B cell (primary cell): ENCODE results near the gene KBTBD12. TPM values are rescaled to one million over a fixed set of nuclear protein-coding genes. Genes with fewer than 3 reads are reported as not detected.

Source experiments
- ATAC-seq: fragments of 200-7000 bp; cut with Tn5 transposase; one replicate; pipeline ENCODE4 v1.10.0; 2021; ENCODE audit warnings: low read depth, mild to moderate bottlenecking, moderate number of reproducible peaks, moderate library complexity
- CTCF ChIA-PET: fragments of 350-600 bp; sonication (Branson Sonifier 250); formaldehyde crosslinking; loops from one replicate; lab custom pipeline; 2021; ENCODE audit warnings: antibody characterized with exemption, inconsistent platforms; lab: Charles Lee
- POLR2A ChIA-PET: fragments of 350-600 bp; sonication (Branson Sonifier 250); formaldehyde crosslinking; loops from one replicate; lab custom pipeline; 2021; ENCODE audit warnings: antibody characterized with exemption; lab: Charles Lee
- DNase-seq: peaks from one replicate; pipeline ENCODE4 v3.0.0; 2013
- H2AFZ ChIP-seq: 2 replicates; pipeline ENCODE4 v1.6.1; 2012; ENCODE audit warnings: mild to moderate bottlenecking, low read depth, low read length; ENCODE audit not compliant: insufficient read depth, poor library complexity, severe bottlenecking
- H3K27ac ChIP-seq, 2 donors: 1 replicate in 1 of 2; 2 replicates in 1 of 2; pipeline ENCODE4 v1.5.1; 2012 to 2013; ENCODE audit warnings: low read length in 2 of 2, mild to moderate bottlenecking in 2 of 2, moderate library complexity in 1 of 2
- H3K27me3 ChIP-seq, 4 experiments: fragments of 200-600 bp in 1 of 4; sonication (generic) in 1 of 4; replicated peaks in 1 of 4; 1 replicate in 2 of 4; 2 replicates in 2 of 4; pipeline versions ENCODE4 v1.6.1 to v1.7.0; 2013 to 2016; ENCODE audit warnings: low read length in 3 of 4, mild to moderate bottlenecking in 2 of 4, mixed read lengths in 1 of 4, moderate library complexity in 1 of 4; ENCODE audit not compliant: insufficient read depth in 4 of 4, control insufficient read depth in 3 of 4; ENCODE audit errors: control extremely low read depth in 1 of 4
- H3K36me3 ChIP-seq, 2 experiments: replicated peaks in 1 of 2; 1 replicate in 1 of 2; 2 replicates in 1 of 2; pipeline versions ENCODE4 v1.6.1 to v1.7.1; 2013; ENCODE audit warnings: low read length in 1 of 2; ENCODE audit not compliant: insufficient read depth in 2 of 2, control insufficient read depth in 1 of 2; ENCODE audit errors: control extremely low read depth in 1 of 2, extremely low read depth in 1 of 2
- H3K4me1 ChIP-seq, 2 donors: fragments of 200-600 bp in 1 of 2; sonication (generic) in 1 of 2; 1 replicate in 1 of 2; 2 replicates in 1 of 2; pipeline versions ENCODE4 v1.5.1 to v1.6.1; 2013 to 2017; ENCODE audit warnings: low read length in 2 of 2; ENCODE audit not compliant: control insufficient read depth in 2 of 2, insufficient read depth in 2 of 2
- H3K4me2 ChIP-seq: replicated peaks from 2 replicates; pipeline ENCODE3; 2012; ENCODE audit warnings: mild to moderate bottlenecking, low read depth, low read length; ENCODE audit not compliant: poor library complexity, severe bottlenecking
- H3K4me3 ChIP-seq, 5 experiments: fragments of 200-600 bp in 1 of 5; sonication (generic) in 1 of 5; 1 replicate in 3 of 5; 2 replicates in 2 of 5; pipeline versions ENCODE4 v1.5.1 to v1.7.0; 2011 to 2016; ENCODE audit warnings: low read length in 4 of 5, mild to moderate bottlenecking in 4 of 5, low read depth in 2 of 5, control low read depth in 1 of 5, moderate library complexity in 1 of 5; ENCODE audit not compliant: insufficient read depth in 1 of 5; ENCODE audit errors: control extremely low read depth in 1 of 5, extremely low read depth in 1 of 5
- H3K79me2 ChIP-seq: fragments of 200-600 bp; sonication (generic); one replicate; pipeline ENCODE4 v1.6.0; 2016; ENCODE audit warnings: low read length; ENCODE audit not compliant: control insufficient read depth, insufficient read depth
- H3K9ac ChIP-seq: fragments of 200-600 bp; sonication (generic); 2 replicates; pipeline ENCODE4 v1.6.1; 2017; ENCODE audit warnings: mild to moderate bottlenecking, low read length, moderate library complexity
- H3K9me3 ChIP-seq, 3 donors: one replicate each; pipeline versions ENCODE4 v1.6.1 to v1.7.1; 2013; ENCODE audit warnings: low read length in 2 of 3; ENCODE audit not compliant: control insufficient read depth in 2 of 3, insufficient read depth in 1 of 3; ENCODE audit errors: control extremely low read depth in 1 of 3
- H4K20me1 ChIP-seq: 2 replicates; pipeline ENCODE4 v1.6.0; 2012; ENCODE audit warnings: mild to moderate bottlenecking, low read length; ENCODE audit not compliant: insufficient read depth, control insufficient read depth, poor library complexity, severe bottlenecking
- H3K27ac Mint-ChIP-seq: one replicate; pipeline ENCODE4 v1.8.0; 2021; ENCODE audit warnings: mixed read lengths
- H3K27me3 Mint-ChIP-seq: one replicate; pipeline ENCODE4 v1.8.0; 2021; ENCODE audit warnings: mixed read lengths
- H3K4me1 Mint-ChIP-seq: one replicate; pipeline ENCODE4 v1.8.0; 2021; ENCODE audit warnings: mixed read lengths
- H3K4me3 Mint-ChIP-seq: one replicate; pipeline ENCODE4 v1.8.0; 2021; ENCODE audit warnings: mixed read lengths
- H3K9me3 Mint-ChIP-seq: one replicate; pipeline ENCODE4 v1.8.0; 2022; ENCODE audit warnings: mixed read lengths; ENCODE audit not compliant: insufficient read depth
- CTCF ChIP-seq: fragments of 200-600 bp; IDR thresholded peaks from one replicate; pipeline ENCODE4 v1.8.0; 2022; ENCODE audit warnings: antibody characterized with exemption, mild to moderate bottlenecking
- EZH2 ChIP-seq: IDR thresholded peaks from 2 replicates; pipeline ENCODE4 v1.6.1; 2012; ENCODE audit warnings: borderline replicate concordance, low read depth, mild to moderate bottlenecking, moderate library complexity, low read length; ENCODE audit not compliant: insufficient read depth, poor library complexity, severe bottlenecking
- WGBS: methylation state at CpG from one replicate; pipeline ENCODE4 v1.1.5; 2013; ENCODE audit warnings: missing lambda C conversion rate; ENCODE audit not compliant: insufficient coverage; 5-methylcytosine and 5-hydroxymethylcytosine counted together
- intact Hi-C: fragments of 100-400 bp; cut with micrococcal nuclease; formaldehyde crosslinking; loops from one replicate; pipeline ENCODE4 v1.10.0; 2022
- polyA plus RNA-seq: library from polyadenylated mRNA; depleted of rRNA; stranded (reverse); fragments of >200 nt; gene quantifications from 2 replicates; pipeline ENCODE4 v1.2.3, GENCODE V29; 2012
- total RNA-seq, 2 donors: library from RNA; stranded (reverse); fragments of 120-200 nt in 1 of 2; gene quantifications; 1 replicate in 1 of 2; 2 replicates in 1 of 2; pipeline versions ENCODE4 v1.2.3 to v1.2.4, GENCODE V29; 2013 to 2022

Gene KBTBD12
- total and polyA plus RNA-seq, 2 donors (not counting 1 experiment from before 2014, with no cell fraction given) = 0.22 TPM; not detected in 1

GRCh38 chr3:127865941-127866340, 49.1 kb upstream of the KBTBD12 start:
- Histone ChIP-seq H3K79me2 (no peaks in the 10 kb centered on the region), H4K20me1 (no peaks in the 10 kb centered on the region), H3K4me1 (no peaks in the 10 kb centered on the region), H3K27me3 (no peaks in the 10 kb centered on the region), H3K4me3 (no peak overlapping the region), H3K27ac (no peak overlapping the region), H3K36me3 (no peaks in the 10 kb centered on the region), H3K9ac (no peak overlapping the region), H2AFZ (no peak overlapping the region), H3K4me2 (no peak overlapping the region), H3K9me3 (no peaks in the 10 kb centered on the region)
- TF ChIP-seq CTCF (no peak), EZH2 (no peak)
- DNase-seq (no peak), ATAC-seq (no peak)
- no CpG with 5 or more reads among the region's 4 CpGs for WGBS
- POLR2A ChIA-PET = no interaction called here
- Mint-ChIP-seq H3K27me3 (no peaks in the 10 kb centered on the region), H3K4me1 (no peaks in the 10 kb centered on the region), H3K9me3 (no peaks in the 10 kb centered on the region), H3K4me3 (no peak overlapping the region), H3K27ac (no peak overlapping the region)
- intact Hi-C loops = no loop called here
- CTCF ChIA-PET = no interaction called here

GRCh38 chr3:127867412-127867811, 47.6 kb upstream of the KBTBD12 start:
- Histone ChIP-seq H3K79me2 (no peaks in the 10 kb centered on the region), H3K9ac (no peak overlapping the region), H3K9me3 (no peaks in the 10 kb centered on the region), H3K27ac (no peak overlapping the region), H3K27me3 (no peaks in the 10 kb centered on the region), H3K4me3 (no peak overlapping the region), H3K4me2 (no peak overlapping the region), H3K36me3 (no peaks in the 10 kb centered on the region), H2AFZ (no peak overlapping the region), H3K4me1 (no peaks in the 10 kb centered on the region), H4K20me1 (no peaks in the 10 kb centered on the region)
- intact Hi-C loops = no loop called here
- no peaks in the 10 kb centered on the region for H3K9me3 Mint-ChIP-seq
- ChIA-PET CTCF (no interaction called here), POLR2A (no interaction called here)
- no peaks in the 10 kb centered on the region for H3K27me3 Mint-ChIP-seq
- H3K4me3 Mint-ChIP-seq = no peak overlapping the region
- DNase-seq (no peak), ATAC-seq (no peak)
- no CpG with 5 or more reads among the region's 2 CpGs for WGBS
- no peaks in the 10 kb centered on the region for H3K4me1 Mint-ChIP-seq
- TF ChIP-seq EZH2 (no peak), CTCF (no peak)
- H3K27ac Mint-ChIP-seq = no peak overlapping the region
